ENCODE data around the gene SLIT3.

DNA sequence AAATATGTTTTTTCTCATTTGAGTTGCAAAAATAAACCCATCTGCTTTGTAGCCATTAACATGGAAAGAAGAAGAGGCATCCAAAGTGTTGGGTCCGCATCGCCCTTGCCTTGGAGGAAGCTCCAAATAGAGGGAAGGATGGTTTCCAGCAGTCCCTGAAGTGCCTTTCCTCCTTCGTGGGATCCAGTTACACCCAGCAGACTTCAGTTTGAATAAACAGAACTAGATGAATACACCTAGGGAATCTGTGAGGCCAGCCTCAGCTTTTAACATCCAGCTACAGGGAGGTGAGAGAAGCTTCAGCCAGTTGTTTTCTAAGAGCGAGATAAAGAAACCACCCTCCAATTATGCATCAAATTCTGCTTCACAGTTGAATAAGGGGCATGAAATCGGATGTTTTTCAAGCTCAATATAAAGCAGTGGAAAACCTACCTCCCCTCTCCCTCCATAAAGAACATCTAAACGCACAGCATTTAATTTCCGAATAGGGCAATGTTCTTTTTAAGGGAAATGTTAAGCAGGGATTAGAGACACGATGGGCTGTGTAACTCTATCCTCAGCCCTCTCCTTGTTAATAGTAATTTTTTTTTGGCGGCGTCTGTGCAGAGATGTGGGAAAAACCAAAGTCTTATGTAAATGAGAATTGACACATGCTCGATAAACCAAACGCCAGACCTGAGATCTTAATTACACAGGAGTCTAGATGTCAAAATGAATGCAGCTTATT, 264.7 kb downstream of the SLIT3 start:
- TF ChIP-seq, protein P1, sequence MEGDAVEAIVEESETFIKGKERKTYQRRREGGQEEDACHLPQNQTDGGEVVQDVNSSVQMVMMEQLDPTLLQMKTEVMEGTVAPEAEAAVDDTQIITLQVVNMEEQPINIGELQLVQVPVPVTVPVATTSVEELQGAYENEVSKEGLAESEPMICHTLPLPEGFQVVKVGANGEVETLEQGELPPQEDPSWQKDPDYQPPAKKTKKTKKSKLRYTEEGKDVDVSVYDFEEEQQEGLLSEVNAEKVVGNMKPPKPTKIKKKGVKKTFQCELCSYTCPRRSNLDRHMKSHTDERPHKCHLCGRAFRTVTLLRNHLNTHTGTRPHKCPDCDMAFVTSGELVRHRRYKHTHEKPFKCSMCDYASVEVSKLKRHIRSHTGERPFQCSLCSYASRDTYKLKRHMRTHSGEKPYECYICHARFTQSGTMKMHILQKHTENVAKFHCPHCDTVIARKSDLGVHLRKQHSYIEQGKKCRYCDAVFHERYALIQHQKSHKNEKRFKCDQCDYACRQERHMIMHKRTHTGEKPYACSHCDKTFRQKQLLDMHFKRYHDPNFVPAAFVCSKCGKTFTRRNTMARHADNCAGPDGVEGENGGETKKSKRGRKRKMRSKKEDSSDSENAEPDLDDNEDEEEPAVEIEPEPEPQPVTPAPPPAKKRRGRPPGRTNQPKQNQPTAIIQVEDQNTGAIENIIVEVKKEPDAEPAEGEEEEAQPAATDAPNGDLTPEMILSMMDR (IDR thresholded peaks at IDR 0.05; ENCODE audit: low read depth, low read length), result no peak
- no peak for TF ChIP-seq EZH2phosphoT487 (IDR thresholded peaks at IDR 0.05; ENCODE audit: low read depth)
